Hepatocyte (in vitro differentiated cells): ENCODE results near the gene TMEM39A. TPM values are rescaled to one million over a fixed set of nuclear protein-coding genes. Genes with fewer than 3 reads are reported as not detected.

Experiments used
- DNase-seq: peaks from one replicate; pipeline ENCODE4 v3.0.0-alpha.2; 2016; ENCODE audit warnings: low spot score
- H2AFZ ChIP-seq: fragments of 200-600 bp; sonication (generic); 2 replicates; pipeline ENCODE4 v1.6.0; 2016; ENCODE audit warnings: antibody characterized with exemption, mild to moderate bottlenecking
- H3K27ac ChIP-seq: fragments of 200-600 bp; sonication (generic); 2 replicates; pipeline ENCODE4 v1.5.1; 2016; ENCODE audit warnings: mild to moderate bottlenecking
- H3K27me3 ChIP-seq: fragments of 200-600 bp; sonication (generic); 2 replicates; pipeline ENCODE4 v1.6.1; 2016
- H3K36me3 ChIP-seq: fragments of 200-600 bp; sonication (generic); replicated peaks from 2 replicates; pipeline ENCODE4 v1.5.1; 2016; ENCODE audit warnings: low read depth; ENCODE audit not compliant: insufficient read depth
- H3K4me1 ChIP-seq: fragments of 200-600 bp; sonication (generic); 2 replicates; pipeline ENCODE4 v1.5.1; 2016; ENCODE audit warnings: mild to moderate bottlenecking, moderate library complexity; ENCODE audit not compliant: insufficient read depth
- H3K4me2 ChIP-seq: fragments of 200-600 bp; sonication (generic); 2 replicates; pipeline ENCODE4 v1.6.0; 2016
- H3K4me3 ChIP-seq: fragments of 200-600 bp; sonication (generic); 2 replicates; pipeline ENCODE4 v1.5.1; 2016; ENCODE audit warnings: mild to moderate bottlenecking
- H3K79me2 ChIP-seq: fragments of 200-600 bp; sonication (generic); 2 replicates; pipeline ENCODE4 v1.6.0; 2017; ENCODE audit warnings: mild to moderate bottlenecking
- H3K9me2 ChIP-seq: fragments of 200-600 bp; sonication (generic); replicated peaks from 2 replicates; pipeline ENCODE4 v1.6.0; 2017; ENCODE audit warnings: mild to moderate bottlenecking; ENCODE audit not compliant: insufficient read depth
- H3K9me3 ChIP-seq: fragments of 200-600 bp; sonication (generic); 2 replicates; pipeline ENCODE4 v1.5.1; 2016; ENCODE audit warnings: low read depth, mild to moderate bottlenecking
- H4K20me1 ChIP-seq: fragments of 200-600 bp; sonication (generic); 2 replicates; pipeline ENCODE4 v1.6.0; 2016; ENCODE audit warnings: mild to moderate bottlenecking; ENCODE audit not compliant: insufficient read depth, poor library complexity, severe bottlenecking
- EZH2 ChIP-seq: fragments of 200-600 bp; sonication (generic); IDR thresholded peaks from 2 replicates; pipeline ENCODE4 v1.6.1; 2016; ENCODE audit warnings: antibody characterized with exemption, mild to moderate bottlenecking, borderline replicate concordance
- EZH2phosphoT487 ChIP-seq: fragments of 200-600 bp; sonication (generic); IDR thresholded peaks from one replicate; pipeline ENCODE4 v1.6.1; 2018; ENCODE audit warnings: antibody characterized with exemption, mild to moderate bottlenecking, low read depth, moderate library complexity; ENCODE audit not compliant: unreplicated experiment, severe bottlenecking
- WGBS: methylation state at CpG from one replicate; pipeline ENCODE4 v1.1.6; 2016; ENCODE audit warnings: low lambda C conversion rate; ENCODE audit errors: missing lambda C conversion rate; 5-methylcytosine and 5-hydroxymethylcytosine counted together
- polyA plus RNA-seq: library from polyadenylated mRNA; unstranded; fragments of >200 nt; fragmentation: Nextera tagmentation; extraction: Ambion mirVana; gene quantifications from 2 replicates; pipeline ENCODE4 v1.2.1, GENCODE V29; 2016
- total RNA-seq: library from RNA; depleted of rRNA; stranded (reverse); fragments of >200 nt; gene quantifications from 2 replicates; pipeline ENCODE4 v1.2.3, GENCODE V29; 2014
- TF ChIP-seq, protein P1 (sequence below): fragments of 200-600 bp; sonication (generic); IDR thresholded peaks from 2 replicates; pipeline ENCODE4 v1.5.1; 2016; ENCODE audit warnings: antibody characterized with exemption, mild to moderate bottlenecking; ENCODE audit not compliant: poor library complexity

TMEM39A gene
- total and polyA plus RNA-seq, 2 experiments from 2014 or later = 46.2 to 77.0 TPM

DNA sequence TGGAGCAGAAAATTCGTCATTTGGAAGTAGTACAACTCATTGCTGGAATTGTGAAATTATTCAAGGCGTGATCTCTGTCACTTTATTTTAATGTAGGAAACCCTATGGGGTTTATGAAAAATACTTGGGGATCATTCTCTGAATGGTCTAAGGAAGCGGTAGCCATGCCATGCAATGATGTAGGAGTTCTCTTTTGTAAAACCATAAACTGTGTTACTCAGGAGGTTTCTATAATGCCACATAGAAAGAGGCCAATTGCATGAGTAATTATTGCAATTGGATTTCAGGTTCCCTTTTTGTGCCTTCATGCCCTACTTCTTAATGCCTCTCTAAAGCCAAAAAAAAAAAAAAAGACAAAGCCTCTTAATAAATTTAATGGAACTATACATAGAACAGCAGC, 29.4 kb upstream of the TMEM39A start:
- Histone ChIP-seq H3K36me3 (no peaks in the 10 kb centered on the region), H3K4me1 (peaks cover 7% of the 10 kb centered on the region), H3K4me2 (no peak overlapping the region), H3K79me2 (no peaks in the 10 kb centered on the region), H3K9me3 (no peaks in the 10 kb centered on the region), H3K27ac (no peak overlapping the region), H2AFZ (no peak overlapping the region), H3K27me3 (no peaks in the 10 kb centered on the region), H4K20me1 (no peaks in the 10 kb centered on the region), H3K9me2 (no peaks in the 10 kb centered on the region), H3K4me3 (no peak overlapping the region)
- TF ChIP-seq, protein P1, sequence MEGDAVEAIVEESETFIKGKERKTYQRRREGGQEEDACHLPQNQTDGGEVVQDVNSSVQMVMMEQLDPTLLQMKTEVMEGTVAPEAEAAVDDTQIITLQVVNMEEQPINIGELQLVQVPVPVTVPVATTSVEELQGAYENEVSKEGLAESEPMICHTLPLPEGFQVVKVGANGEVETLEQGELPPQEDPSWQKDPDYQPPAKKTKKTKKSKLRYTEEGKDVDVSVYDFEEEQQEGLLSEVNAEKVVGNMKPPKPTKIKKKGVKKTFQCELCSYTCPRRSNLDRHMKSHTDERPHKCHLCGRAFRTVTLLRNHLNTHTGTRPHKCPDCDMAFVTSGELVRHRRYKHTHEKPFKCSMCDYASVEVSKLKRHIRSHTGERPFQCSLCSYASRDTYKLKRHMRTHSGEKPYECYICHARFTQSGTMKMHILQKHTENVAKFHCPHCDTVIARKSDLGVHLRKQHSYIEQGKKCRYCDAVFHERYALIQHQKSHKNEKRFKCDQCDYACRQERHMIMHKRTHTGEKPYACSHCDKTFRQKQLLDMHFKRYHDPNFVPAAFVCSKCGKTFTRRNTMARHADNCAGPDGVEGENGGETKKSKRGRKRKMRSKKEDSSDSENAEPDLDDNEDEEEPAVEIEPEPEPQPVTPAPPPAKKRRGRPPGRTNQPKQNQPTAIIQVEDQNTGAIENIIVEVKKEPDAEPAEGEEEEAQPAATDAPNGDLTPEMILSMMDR = no peak
- no peak for TF ChIP-seq EZH2phosphoT487
- TF ChIP-seq EZH2 = no peak
- DNase-seq = no peak
- 90% methylated on average over 3 of the region's 3 CpGs for WGBS

DNA sequence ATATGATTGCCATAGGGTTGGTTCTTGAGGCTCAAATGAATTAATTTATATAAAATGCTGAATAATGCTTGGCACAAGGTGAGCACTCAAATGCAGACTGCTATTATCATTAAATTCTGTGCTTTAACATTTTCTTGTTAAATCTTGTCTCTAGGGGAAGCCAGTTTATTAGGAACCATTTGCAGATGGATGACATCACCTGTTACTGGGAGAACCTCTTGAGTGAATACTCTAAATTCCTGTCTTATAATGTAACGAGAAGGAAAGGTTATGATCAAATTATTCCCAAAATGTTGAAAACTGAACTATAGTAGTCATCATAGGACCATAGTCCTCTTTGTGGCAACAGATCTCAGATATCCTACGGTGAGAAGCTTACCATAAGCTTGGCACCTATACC, 28.7 kb upstream of the TMEM39A start:
- Histone ChIP-seq H3K9me2 (no peaks in the 10 kb centered on the region), H3K27ac (no peak overlapping the region), H3K4me2 (no peak overlapping the region), H3K79me2 (no peaks in the 10 kb centered on the region), H3K27me3 (no peaks in the 10 kb centered on the region), H3K4me3 (no peak overlapping the region), H2AFZ (no peak overlapping the region), H3K36me3 (no peaks in the 10 kb centered on the region), H3K4me1 (peaks cover 1% of the 10 kb centered on the region), H3K9me3 (no peaks in the 10 kb centered on the region), H4K20me1 (no peaks in the 10 kb centered on the region)
- DNase-seq = no peak
- WGBS = 96% methylated on average over 2 of the region's 2 CpGs
- TF ChIP-seq, protein P1 = no peak
- TF ChIP-seq EZH2 (no peak), EZH2phosphoT487 (no peak)

DNA sequence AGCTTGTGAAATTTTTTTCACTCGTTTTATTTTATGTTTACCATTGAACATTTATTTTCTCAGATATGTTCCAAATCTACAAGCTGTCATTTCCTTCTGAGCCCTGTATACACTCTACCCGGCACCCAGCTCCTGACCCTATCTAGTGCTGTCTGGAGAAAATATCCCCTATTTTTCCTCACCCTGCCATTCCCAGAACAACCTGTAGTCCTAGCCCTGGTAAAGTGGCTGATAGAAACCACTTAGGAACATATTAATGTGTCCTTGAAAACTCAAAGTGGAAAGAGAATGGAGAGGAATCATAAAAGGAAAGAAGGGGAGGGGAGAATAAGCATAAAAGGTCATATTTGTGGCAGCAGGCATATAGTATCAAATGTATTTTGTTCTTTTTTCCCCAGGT, 26.7 kb upstream of the TMEM39A start:
- no peaks in the 10 kb centered on the region for H3K27me3 ChIP-seq
- no peaks in the 10 kb centered on the region for H3K9me3 ChIP-seq
- no peaks in the 10 kb centered on the region for H3K9me2 ChIP-seq
- no peaks in the 10 kb centered on the region for H3K36me3 ChIP-seq
- H3K4me2 ChIP-seq = no peak overlapping the region
- 91% methylated on average over 2 of the region's 2 CpGs for WGBS
- no peak overlapping the region for H3K27ac ChIP-seq
- no peaks in the 10 kb centered on the region for H4K20me1 ChIP-seq
- no peaks in the 10 kb centered on the region for H3K79me2 ChIP-seq
- H2AFZ ChIP-seq = no peak overlapping the region
- no peak for TF ChIP-seq EZH2
- TF ChIP-seq EZH2phosphoT487 = no peak
- TF ChIP-seq, protein P1 = no peak
- DNase-seq = no peak
- H3K4me1 ChIP-seq = no peaks in the 10 kb centered on the region
- no peak overlapping the region for H3K4me3 ChIP-seq

DNA sequence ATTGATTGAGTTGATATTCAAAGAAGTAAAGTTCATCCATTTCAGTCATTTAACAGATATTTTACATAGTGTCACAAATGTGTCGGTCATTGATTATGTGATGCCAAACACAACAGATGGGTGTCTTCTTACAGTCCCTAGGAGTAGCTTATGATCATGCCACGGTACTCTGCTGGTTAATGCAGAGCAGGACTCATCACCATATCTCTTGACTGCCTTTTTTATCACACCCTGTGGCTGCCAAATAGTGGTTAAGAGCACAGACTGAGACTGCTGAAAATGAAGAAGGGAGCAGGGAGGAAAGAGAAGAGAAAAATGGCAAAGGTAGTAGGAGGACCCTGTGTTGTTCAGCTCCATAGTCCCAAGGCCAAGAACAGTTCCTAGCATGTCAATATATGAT, 22.1 kb upstream of the TMEM39A start:
- TF ChIP-seq EZH2phosphoT487 = no peak
- TF ChIP-seq EZH2 = no peak
- TF ChIP-seq, protein P1 = no peak
- H3K9me2 ChIP-seq = no peaks in the 10 kb centered on the region
- H3K36me3 ChIP-seq = no peaks in the 10 kb centered on the region
- H2AFZ ChIP-seq = no peak overlapping the region
- H3K4me1 ChIP-seq = no peaks in the 10 kb centered on the region
- H3K9me3 ChIP-seq = no peaks in the 10 kb centered on the region
- H3K4me3 ChIP-seq = no peak overlapping the region
- no peak overlapping the region for H3K27ac ChIP-seq
- H3K4me2 ChIP-seq = no peak overlapping the region
- no peaks in the 10 kb centered on the region for H3K27me3 ChIP-seq
- DNase-seq = no peak
- H3K79me2 ChIP-seq = no peaks in the 10 kb centered on the region
- no peaks in the 10 kb centered on the region for H4K20me1 ChIP-seq
- WGBS = 98% methylated on average over 2 of the region's 2 CpGs
